SK-N-MC (cell line): ENCODE measurements around the gene TTC28.

Experiments used
- DNase-seq: peaks from one replicate; pipeline ENCODE4 v3.0.0-alpha.2; 2011; ENCODE audit warnings: low read depth, low spot score
- H3K27ac ChIP-seq: fragments of 200-600 bp; sonication (generic); 2 replicates; pipeline ENCODE4 v1.5.1; 2016; ENCODE audit warnings: mixed run types
- H3K36me3 ChIP-seq: fragments of 200-600 bp; sonication (generic); 2 replicates; pipeline ENCODE4 v1.6.1; 2017; ENCODE audit warnings: antibody characterized with exemption, low read length, mixed read lengths; ENCODE audit not compliant: insufficient read depth
- H3K4me3 ChIP-seq: fragments of 200-600 bp; sonication (generic); 2 replicates; pipeline ENCODE4 v1.5.1; 2016
- H3K9ac ChIP-seq: fragments of 200-600 bp; sonication (generic); 2 replicates; pipeline ENCODE4 v1.8.0; 2017; ENCODE audit warnings: mixed run types, mixed read lengths; ENCODE audit not compliant: insufficient read length
- H3K9me3 ChIP-seq: fragments of 200-600 bp; sonication (generic); 2 replicates; pipeline ENCODE4 v1.6.1; 2017; ENCODE audit warnings: low read depth, mild to moderate bottlenecking, antibody characterized with exemption, low read length, moderate library complexity, mixed read lengths
- EZH2 ChIP-seq: fragments of 200-600 bp; sonication (generic); IDR thresholded peaks from one replicate; pipeline ENCODE4 v1.6.1; 2017; ENCODE audit warnings: antibody characterized with exemption
- FOXP2 ChIP-seq: optimal IDR thresholded peaks from 2 replicates; pipeline ENCODE3; 2011; ENCODE audit warnings: mild to moderate bottlenecking, moderate library complexity; ENCODE audit not compliant: insufficient read depth; ENCODE audit errors: extremely low read length, control extremely low read depth
- POLR2AphosphoS5 ChIP-seq: IDR thresholded peaks from 2 replicates; pipeline ENCODE4 v1.6.1; 2012; ENCODE audit warnings: mild to moderate bottlenecking, low read depth, low read length, borderline replicate concordance

Gene TTC28

DNA sequence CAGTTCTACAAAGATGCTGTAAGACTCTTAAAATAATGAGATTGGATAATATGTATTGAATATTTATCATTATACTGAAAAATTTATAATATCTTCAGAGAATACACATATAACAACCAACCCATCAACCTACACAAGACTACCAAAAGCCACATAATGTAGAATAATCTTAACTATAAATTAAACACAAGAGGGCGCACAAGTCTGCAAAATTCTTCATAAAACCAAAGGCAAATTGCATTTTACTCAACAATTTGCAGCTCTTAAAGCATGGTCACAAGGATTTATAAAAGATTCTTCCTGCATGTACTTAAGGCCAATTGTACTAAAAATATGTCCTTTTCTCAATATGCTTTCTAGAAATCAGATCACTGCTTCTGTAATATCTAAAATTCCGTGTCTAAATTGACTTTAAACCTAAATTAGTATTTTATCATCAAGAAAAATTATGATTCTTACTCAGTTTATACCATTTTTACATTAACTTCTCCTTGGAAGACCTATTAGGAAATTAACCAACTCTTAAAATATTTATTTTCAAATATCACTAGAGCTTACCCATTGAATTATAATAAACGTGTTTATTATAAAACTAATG, 79.0 kb downstream of the TTC28 start:
- no peaks in the 10 kb centered on the region for H3K36me3 ChIP-seq
- TF ChIP-seq POLR2AphosphoS5 (no peak), FOXP2 (no peak), EZH2 (no peak)
- no peaks in the 10 kb centered on the region; the same call in 1 of the 2 replicates for H3K9me3 ChIP-seq
- no peak overlapping the region for H3K9ac ChIP-seq
- H3K4me3 ChIP-seq: no peak overlapping the region
- H3K27ac ChIP-seq: no peak overlapping the region
- peak; percentile 67 for DNase-seq

- no peak overlapping the region for H3K9ac ChIP-seq
- no peak for DNase-seq
Observed at GRCh38 chr22:28599693-28600092, 79.9 kb downstream of the TTC28 start.

GRCh38 chr22:28597665-28598064, 82.0 kb downstream of the TTC28 start:
- TF ChIP-seq FOXP2: no peak
- TF ChIP-seq POLR2AphosphoS5: no peak
- no peak for TF ChIP-seq EZH2
- Histone ChIP-seq H3K4me3 (no peak overlapping the region), H3K36me3 (no peaks in the 10 kb centered on the region), H3K9me3 (no peaks in the 10 kb centered on the region), H3K9ac (no peak overlapping the region), H3K27ac (no peak overlapping the region)
- DNase-seq: no peak

More at GRCh38 chr22:28599693-28600092, 79.9 kb downstream of the TTC28 start:
- no peak for TF ChIP-seq FOXP2
- no peak for TF ChIP-seq POLR2AphosphoS5
- no peak for TF ChIP-seq EZH2
- H3K27ac ChIP-seq: no peak overlapping the region
- no peaks in the 10 kb centered on the region for H3K36me3 ChIP-seq
- no peaks in the 10 kb centered on the region; the same call in 1 of the 2 replicates for H3K9me3 ChIP-seq
- no peak overlapping the region for H3K4me3 ChIP-seq

DNA sequence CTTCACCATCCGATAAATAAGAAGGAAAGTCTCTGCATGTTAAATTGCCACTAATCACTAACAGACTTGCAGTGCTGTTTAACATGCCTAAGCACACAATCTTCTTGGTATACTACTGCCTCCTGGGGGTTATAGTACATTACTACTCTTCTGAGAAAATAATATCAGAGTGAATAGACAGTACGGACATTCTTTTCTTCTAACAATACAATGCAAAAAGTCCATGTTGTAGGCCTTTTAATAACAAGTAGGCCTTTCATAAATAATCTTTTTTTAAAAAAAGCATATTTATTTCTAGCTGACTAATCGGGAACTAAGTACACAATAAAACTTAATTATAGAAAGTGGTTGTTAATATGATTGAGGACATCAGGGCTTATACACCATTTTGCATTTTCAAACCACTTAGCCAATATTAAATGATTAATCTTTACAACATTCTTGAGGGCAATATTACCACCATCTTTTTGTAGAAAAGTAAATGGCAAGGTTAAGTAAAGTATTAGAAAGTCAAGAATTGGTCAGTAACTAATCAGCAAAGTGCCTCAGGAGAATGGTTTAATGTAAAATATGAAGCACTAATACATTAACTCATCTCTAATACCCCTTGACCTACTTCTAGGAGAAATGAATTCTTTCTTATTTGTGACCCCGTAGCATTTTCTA, 84.7 kb downstream of the TTC28 start:
- H3K27ac ChIP-seq: no peak overlapping the region
- H3K9me3 ChIP-seq: no peaks in the 10 kb centered on the region
- DNase-seq: peak; percentile 76

GRCh38 chr22:28594076-28594796, 85.4 kb downstream of the TTC28 start:
- H3K9ac ChIP-seq: no peak overlapping the region
- H3K9me3 ChIP-seq: no peaks in the 10 kb centered on the region
- TF ChIP-seq POLR2AphosphoS5 (no peak), FOXP2 (no peak), EZH2 (no peak)
- no peak for DNase-seq
- H3K4me3 ChIP-seq: peak overlapping the region; percentile 38; the same call in 1 of the 2 replicates
- H3K27ac ChIP-seq: no peak overlapping the region
- H3K36me3 ChIP-seq: no peaks in the 10 kb centered on the region

More for the DNA sequence above, 84.7 kb downstream of the TTC28 start:
- no peak overlapping the region for H3K9ac ChIP-seq
- no peaks in the 10 kb centered on the region for H3K36me3 ChIP-seq
- H3K4me3 ChIP-seq: peak overlapping the region; percentile 38; the same call in 1 of the 2 replicates
- TF ChIP-seq POLR2AphosphoS5 (no peak), FOXP2 (no peak)

GRCh38 chr22:28593299-28593698, 86.3 kb downstream of the TTC28 start:
- TF ChIP-seq FOXP2 (no peak), POLR2AphosphoS5 (no peak), EZH2 (no peak)
- Histone ChIP-seq H3K9ac (no peak overlapping the region), H3K9me3 (no peaks in the 10 kb centered on the region), H3K4me3 (no peak overlapping the region), H3K36me3 (no peaks in the 10 kb centered on the region), H3K27ac (no peak overlapping the region)
- DNase-seq: no peak

- Histone ChIP-seq H3K36me3 (no peaks in the 10 kb centered on the region), H3K27ac (no peak overlapping the region), H3K9ac (no peak overlapping the region), H3K9me3 (no peaks in the 10 kb centered on the region), H3K4me3 (no peak overlapping the region)
- DNase-seq: no peak
- no peak for TF ChIP-seq POLR2AphosphoS5
- no peak for TF ChIP-seq FOXP2
- TF ChIP-seq EZH2: no peak
Observed at GRCh38 chr22:28589102-28589750, 90.4 kb downstream of the TTC28 start.

- DNase-seq: no peak
- Histone ChIP-seq H3K9me3 (no peaks in the 10 kb centered on the region), H3K27ac (no peak overlapping the region), H3K9ac (no peak overlapping the region), H3K4me3 (no peak overlapping the region), H3K36me3 (no peaks in the 10 kb centered on the region)
- no peak for TF ChIP-seq EZH2
- no peak for TF ChIP-seq FOXP2
- TF ChIP-seq POLR2AphosphoS5: no peak
Observed at GRCh38 chr22:28585324-28585723, 94.3 kb downstream of the TTC28 start.
